CMK (cell line): ENCODE results near the gene SLC39A11.
"Not testable (repeated sequence)": the region's sequence is repeated elsewhere in the genome, so short reads cannot be mapped to it uniquely, and the experiment has no call there.

ENCODE experiments used
- DNase-seq: peaks from one replicate; pipeline ENCODE4 v3.0.0-alpha.2; 2010; ENCODE audit warnings: low read depth

Gene SLC39A11, protein sequence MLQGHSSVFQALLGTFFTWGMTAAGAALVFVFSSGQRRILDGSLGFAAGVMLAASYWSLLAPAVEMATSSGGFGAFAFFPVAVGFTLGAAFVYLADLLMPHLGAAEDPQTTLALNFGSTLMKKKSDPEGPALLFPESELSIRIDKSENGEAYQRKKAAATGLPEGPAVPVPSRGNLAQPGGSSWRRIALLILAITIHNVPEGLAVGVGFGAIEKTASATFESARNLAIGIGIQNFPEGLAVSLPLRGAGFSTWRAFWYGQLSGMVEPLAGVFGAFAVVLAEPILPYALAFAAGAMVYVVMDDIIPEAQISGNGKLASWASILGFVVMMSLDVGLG

DNA sequence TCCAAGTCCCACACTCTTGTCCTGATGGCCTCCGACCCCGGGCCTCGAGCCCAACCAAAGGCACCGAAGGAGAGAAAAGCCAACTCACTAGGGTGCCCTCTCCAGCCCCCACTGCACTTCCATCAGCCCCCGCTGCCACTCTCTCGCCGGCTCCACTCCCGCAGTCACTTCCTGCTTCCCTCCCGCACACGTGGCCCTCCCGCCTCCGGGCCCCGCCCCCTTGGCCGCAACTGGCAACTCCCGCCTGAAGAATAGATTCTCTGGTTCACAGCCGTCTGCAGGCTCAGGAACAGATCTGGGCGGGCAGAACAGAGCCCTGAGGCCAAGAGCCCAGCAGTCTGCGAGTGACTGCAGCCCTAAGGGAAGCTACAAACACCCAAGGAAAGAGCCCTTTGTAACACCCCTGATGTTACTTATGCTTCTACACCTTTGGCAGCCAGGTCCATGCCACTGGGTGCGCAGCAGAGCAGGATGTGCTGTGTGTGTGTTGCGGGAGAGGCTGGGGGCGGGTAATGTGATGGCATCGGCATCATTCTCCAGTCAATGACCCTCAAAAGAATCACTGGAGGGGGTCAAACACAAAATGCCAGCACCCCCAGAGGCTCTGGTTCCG lies at the start of gene SLC39A11:
TSS of gene SLC39A11 (minus strand) at position 166 of the 613 bp plus-strand sequence. CDS start 3,924 bp downstream, outside the sequence.
- peak; percentile 78 for DNase-seq

DNA sequence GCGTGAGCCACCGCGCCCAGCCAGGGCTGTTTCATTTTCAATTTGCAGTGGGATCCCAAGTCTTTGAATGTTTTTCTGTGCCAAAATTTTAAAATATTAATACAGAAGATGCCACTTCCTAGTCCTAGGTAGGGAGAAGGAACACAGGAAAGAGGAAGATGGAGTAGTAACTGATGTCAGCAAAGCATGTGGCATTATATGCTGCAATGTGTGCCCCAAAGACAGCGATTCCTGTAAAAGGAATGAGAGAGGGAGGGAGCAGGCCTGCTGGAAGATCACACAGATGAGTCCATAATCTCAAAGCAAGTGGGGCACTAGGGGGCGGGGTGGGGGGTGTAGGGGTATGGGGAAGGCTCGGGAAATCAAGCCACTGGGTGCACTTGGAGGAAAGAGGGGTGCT lies 48.9 kb upstream of the SLC39A11 start:
- no peak for DNase-seq

DNA sequence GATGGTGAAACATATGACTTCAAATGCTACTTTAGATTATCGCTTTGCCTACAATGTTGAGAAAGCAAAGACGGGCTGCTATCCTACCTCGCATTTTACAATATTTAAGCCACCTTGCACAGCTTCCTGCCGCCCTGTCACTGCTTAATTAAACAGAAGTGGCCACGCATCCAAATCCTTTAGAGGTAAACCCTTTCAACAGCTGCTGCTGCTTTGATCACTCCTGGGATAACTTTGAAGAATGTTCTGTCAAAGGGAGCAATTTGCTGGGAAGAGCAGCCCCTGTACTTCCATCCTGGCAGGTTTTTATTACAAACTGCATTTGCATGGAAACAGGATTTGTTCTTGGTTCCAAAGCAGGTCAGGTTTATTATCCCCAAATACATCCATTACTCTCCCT lies 48.1 kb upstream of the SLC39A11 start:
- no peak for DNase-seq

DNA sequence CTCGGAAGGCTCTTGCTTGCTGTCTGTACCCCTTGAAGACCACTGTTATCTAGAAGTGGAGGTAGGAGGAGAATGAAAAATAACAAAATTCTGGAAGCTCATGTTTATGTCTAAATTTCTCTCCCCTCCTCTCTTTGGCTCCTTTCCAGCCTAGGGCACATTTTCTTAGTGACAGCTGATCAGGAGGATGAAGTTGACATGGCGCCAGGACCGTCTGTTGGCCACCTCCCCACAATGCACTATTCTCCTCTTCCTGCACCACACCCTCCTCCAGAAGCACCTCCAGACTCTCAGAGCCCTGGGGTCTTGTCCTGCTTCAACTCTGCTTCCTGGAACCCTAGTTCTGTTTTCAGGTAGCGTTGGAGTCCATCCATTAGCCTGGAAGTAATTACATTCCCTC lies 46.8 kb upstream of the SLC39A11 start:
- DNase-seq = no peak

DNA sequence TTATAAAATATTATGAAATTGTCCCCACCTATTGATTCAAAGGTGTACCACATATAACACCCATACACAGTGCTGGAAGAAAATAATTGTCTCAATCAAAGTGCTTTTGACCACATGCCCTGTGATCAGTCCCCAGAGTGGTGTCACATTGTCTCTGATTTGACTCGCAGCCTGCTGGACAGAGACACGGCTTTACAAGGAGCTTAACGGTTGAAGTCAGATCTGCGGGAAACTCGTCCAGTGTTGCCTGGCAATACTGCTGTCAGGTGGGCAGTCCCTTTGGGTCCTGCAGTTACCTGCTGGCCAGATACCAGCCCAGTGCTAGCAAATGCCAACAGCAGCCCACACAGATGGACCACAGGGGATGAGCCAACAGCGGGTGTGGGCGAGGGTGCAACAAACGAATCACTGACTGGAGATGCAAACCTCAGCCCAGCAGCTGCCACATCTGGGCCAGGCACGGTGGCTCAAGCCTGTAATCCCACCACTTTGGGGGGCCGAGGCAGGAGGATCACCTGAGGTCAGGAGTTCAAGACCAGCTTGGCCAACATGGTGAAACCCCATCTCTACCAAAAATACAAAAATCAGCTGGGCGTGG lies 46.2 kb upstream of the SLC39A11 start:
- DNase-seq = no peak

DNA sequence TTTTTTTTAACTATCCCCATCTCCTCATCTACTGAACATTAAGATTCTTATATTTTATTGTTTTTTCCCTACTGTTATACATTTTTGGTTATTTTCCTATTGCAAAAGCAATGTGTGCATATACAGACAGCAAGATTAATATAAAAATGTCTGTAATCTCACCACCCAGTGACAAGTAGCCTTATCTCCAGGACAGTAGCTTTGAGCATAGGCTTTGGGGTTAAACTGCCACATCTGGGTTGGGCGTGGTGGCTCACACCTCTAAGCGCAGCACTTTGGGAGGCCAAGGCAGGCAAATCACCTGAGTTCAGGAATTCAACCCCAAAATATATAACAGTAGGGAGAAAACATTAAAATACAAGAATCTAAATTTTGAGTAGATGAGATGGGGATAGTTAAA lies 44.9 kb upstream of the SLC39A11 start:
- no peak for DNase-seq

DNA sequence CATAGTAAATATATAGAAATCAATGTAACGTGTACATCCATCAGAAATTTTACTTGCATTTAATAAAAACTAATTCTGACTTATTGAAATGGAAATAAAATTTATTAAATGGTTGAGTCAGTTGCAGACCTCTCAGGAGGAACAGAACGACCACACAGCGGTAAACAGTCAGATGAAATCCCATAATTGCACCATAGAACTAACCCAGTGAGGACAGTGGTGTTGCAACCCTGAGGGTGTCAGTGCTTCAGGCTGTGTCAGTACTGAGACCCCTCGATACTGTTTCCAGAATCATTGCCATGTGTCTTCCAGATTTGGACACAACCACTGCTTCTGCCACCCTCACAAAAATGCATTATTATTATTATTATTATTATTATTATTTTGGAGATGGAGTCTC lies 43.3 kb upstream of the SLC39A11 start:
- DNase-seq = no peak

DNA sequence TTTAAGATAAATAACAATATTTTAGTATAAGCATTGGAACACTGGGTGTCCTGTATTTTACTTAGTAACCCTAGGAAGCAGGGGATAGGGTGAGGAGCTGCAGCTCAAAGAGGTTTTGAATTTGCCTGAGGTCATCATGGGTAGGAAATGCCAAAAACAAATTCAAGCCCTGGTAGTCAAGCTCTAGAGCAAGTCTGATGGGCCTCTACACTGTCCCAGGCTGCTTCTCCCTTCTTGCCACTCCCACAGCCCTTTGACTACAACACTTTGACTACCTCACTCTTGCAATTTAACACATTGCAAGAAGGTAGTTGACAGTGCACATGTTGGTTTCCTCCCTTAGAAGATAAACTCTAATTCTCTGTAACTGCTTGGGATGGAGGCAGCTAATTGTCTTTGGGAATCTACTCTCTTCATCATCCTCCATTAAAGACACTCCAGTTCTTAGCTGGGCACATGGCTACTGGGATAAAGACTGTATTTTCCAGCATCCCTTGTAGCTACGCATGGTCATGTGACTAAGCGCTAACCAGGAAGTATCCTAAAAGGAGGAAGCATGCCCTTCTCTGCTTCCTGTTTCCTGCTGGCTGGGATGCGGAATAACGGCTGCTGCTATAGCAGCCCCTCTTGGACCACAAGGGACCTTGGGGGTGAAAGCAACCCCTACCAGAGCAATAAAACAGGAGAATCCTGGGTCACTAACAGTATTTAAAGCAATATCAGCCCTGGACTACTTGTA lies 41.6 kb upstream of the SLC39A11 start:
- DNase-seq = no peak

DNA sequence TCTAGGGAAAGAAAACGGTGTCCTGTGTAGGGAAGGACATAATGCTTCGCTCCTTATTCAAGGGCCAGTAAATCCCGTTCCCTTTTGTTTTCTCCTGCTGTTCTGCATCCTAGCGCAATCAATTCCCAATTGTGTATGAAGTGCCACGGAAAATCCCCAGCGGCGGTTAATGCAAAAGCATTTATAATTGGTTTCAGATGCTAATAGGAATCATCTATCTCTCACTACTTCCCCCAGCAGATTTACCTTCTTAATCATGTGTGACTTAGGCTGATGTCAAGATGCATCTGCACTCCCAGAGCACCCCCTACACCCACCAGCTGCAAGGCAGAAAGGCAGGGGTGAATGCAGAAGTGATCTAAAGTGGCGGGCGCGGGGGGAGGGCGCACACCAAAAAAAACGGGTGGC lies 39.6 kb upstream of the SLC39A11 start:
- no peak for DNase-seq

DNA sequence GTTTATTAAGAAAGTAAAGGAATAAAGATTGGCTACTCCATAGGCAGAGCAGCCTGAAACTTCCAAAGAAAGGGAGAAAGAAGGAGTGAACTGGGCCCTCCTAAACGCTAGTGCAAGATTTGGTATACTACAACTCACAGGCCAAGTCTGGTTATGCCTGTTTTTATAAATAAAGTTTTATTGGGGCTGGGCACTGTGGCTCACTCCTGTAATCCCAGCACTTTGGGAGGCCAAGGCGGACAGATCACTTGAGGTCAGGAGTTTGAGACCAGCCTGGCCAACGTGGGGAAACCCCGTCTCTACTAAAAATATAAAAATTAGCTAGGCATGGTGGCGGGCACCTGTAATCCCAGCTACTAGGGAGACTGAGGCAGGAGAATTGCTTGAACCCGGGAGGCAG lies 39.0 kb upstream of the SLC39A11 start:
- not testable (repeated sequence) for DNase-seq

DNA sequence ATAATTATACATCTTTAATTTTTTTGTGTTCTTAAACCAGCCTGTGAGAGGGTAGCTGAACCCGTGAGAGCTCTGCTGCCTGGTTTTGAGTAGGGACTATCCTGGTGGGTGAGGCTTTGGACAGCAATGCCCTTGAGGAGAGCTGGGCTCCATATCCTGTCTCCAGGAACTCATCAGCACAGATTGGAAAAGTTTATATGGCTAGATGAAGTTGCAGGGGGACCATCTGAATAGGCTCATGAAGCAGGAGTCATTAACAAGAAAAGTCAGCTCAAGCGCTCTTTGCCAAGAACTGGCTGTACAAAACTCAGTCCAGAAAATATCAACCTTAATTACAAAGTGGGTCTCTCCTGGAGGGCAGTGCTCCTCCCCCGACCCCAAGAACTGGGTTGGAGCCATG lies 38.5 kb upstream of the SLC39A11 start:
- no peak for DNase-seq

DNA sequence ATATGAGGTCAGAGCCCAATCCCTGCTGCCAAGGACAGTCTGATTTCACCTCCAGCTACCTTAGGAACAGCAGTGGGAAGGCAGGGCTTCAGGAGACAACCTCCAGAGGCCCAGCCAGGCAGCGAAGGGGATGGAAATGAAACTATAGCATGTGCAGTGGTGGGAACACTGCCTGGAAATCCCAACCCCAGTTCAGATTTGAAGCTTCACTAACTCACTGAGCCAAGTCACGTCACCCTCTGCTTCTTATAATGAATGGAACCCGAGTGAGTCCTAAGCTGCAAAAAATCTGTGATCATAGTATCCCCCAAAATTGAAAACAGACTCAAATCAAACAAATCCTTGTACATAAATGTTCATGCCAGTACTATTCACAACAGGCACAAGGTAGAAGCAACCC lies 36.0 kb upstream of the SLC39A11 start:
- DNase-seq = no peak

DNA sequence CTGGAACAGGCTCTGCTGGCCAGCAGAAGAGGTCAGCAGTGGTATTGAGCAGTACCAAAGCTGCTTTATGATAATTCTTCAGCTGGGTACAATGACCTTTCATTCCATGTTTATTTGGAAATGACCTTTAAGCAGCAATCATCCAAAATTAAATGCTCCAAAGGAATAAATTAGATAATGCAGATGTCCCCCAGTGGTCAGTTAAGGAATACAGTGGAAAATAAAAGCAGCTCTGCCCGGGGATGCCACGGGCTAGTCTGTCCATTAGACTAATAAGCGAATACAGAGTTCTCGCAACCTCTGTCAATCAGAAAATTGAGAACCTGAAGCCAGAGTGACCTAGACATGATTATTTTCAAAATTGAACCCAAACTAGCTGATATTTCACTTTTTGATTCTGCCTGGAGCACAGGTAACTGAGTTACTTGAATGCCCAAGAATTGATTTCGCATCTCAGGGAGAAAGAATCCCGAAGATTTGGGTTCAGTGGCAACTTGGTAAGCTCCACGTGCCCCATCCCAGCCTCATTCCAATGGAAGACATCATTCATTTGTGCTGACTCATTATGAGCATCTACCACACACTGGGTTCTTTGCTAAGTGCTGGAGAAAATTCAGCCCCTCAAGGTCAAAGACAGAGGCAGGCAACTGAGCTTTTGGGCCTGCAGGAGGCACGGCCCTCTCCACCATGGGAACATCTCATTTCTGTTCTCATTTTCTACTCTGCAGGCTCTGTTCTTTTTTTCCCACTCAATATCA lies 34.4 kb upstream of the SLC39A11 start:
- DNase-seq = no peak

DNA sequence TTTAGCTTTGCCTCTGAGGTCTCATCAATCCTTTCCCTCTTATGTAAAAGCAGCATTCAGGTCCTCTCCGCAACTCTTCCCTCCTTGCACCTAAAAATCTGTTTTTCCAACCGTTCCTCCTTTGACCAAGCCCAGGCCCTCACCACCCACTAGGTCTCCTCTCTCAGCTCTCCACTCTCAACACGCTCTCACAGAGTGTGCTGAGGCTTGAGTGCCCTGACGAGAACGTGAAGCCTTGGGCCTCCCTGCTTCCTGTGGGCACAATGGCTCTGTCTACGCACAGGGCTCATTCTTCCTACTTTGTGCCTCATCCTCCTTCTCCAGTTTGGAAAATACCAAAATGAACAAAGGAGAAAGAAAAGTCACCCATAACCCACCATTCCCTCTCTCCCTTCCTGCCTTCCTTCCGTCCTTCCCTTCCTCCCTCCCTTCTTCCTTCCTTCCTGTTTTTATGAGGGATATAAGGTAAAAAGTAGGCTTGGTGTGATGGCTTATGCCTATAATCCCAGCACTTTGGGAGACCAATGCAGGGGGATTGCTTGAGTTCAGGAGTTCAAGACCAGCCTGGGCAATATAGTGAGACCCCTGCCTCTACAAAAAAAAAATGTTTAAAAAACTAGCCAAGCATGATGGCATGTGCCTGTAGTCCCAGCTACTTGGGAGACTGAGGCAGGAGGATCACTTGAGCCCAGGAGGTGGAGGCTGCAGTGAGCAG lies 31.3 kb upstream of the SLC39A11 start:
- no peak for DNase-seq

DNA sequence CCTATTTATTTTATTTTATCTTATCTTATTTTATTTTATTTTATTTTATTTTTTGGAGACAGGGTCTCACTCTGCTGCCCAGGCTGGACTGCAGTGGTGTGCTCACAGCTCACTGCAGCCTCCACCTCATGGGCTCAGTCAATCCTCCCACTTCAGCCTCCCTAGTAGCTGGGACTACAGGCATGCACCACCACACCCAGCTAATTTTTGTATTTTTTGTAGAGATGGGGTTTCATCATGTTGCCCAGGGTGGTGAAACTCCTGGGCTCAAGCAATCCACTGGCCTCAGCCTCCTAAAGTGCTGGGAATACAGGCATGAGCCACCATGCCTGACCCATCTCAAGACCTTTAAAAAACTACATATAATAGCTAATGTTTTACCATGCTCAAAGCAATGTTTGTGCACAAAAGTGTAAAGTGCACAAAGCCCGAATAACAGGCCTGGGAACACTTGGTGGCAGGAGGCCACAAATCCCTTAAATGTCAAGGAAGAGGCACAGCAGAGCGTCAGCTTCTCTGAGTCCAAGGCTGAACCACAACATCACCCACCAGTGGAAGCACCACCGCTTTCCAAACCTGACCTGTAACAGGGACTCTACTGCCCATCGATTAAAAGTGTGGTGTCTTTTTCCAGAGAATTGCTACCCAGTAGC lies 30.6 kb upstream of the SLC39A11 start:
- no peak for DNase-seq

DNA sequence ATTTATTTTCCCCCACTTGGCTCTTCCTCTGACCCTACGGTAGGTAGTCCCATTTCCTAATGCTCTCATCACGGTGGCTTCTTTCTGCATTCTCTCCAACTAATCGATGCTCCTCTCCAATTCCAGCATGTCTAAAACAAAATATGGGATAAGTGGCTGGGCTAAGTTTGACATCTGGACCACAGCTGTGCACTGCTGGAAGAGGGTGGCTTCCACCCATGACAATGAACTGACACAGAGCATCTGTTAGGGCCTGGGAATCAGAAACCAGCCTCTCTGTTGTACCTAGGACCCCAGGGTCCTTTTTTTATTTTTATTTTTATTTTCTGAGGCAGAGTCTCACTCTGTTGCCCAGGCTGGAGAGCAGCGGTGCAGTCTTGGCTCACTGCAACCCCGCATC lies 29.0 kb upstream of the SLC39A11 start:
- no peak for DNase-seq

DNA sequence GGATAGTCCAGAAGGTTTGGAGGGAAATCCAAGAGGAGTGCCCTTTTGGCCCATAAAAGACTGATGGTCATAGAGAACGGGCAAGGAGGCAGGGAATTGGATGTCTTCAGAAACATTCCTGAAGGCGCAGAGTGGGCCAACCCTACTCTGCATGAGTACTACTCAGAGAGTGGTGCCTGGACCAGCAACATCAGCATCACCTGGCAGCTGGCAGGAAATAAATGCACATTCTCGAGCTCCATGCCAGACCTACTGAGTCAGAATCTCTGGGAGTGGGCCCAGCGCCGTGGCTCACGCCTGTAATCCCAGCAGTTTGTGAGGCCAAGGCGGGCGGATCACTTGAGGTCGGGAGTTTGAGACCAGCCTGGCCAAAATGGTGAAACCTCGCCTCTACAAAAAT lies 27.1 kb upstream of the SLC39A11 start:
- DNase-seq = no peak

DNA sequence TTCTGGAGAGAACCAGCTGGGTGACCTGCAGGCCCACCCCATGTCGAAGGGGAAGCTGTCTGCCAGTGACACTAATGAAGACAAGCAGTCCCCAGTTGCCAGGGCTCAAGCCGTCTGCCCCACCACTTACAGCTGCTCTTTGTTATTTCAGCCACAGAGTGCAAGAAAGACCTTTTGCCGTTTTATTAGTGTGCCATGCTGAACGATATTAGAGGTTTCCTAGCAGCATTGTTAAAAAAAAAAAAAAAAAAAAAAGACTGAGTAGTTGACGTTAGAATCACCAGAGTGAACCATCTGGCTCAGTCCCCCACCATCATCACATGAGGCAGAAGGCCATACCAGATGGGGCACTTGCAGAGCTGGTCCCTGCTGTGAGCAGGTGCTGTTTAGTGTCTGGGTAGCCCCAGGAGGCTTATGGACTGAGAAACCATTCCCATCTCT lies 26.5 kb upstream of the SLC39A11 start:
- no peak for DNase-seq

DNA sequence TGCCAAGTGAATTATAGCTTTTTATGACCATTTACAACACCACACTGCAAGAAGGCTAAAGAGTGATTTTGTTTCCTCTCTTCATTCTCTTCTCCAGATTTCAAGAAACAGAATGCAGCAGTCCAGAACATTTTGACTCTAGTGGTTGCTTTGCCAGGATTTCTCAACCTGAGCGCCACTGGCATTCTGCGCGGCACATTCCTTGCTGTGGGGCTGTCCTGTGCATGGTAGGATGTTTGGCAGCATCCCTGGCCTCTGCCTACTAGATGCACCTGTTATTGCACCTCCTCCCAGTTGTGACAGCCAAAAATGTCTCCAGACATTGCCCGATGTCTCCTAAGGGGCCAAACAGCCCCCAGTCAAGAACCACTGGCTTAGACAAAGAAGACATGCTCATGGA lies 25.7 kb upstream of the SLC39A11 start:
- DNase-seq = no peak

DNA sequence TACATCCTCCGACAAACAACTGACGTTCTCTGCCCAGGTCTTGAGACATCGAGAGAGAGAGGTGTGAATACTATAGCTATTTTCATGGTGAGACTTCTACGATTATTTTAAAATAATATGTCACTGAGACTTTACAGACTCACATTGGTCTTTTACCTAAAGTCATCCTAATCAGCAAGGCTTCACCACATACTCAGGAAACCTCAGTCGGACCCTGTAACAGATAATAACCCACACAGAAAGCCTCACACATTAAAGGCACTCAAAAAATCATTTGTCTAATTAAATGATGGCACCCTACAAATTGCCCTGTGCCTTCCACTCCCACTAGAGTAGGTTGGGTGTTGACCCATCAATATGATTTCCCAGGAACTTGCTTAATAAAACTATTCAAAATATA lies 19.8 kb upstream of the SLC39A11 start:
- DNase-seq = no peak

DNA sequence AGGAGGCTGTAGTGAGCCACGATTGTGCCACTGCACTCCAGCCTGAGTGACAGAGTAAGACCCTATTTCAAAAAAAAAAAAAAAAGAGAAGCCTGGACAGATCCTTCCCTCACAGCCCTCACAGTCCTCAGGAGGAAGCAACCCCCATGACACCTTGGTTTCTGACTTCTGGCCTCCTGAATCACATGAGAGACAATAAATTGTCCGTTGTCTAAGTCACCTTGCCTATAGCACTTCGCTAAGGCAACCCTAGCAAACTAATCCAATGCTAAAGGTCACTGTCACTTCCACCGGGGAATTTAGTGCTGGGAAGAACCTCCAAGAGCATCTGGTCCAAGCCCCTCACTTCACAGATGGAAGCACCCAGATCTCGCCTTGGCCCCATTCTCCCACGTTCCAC lies 18.9 kb upstream of the SLC39A11 start:
- no peak for DNase-seq
